HL-60 (cell line): ENCODE measurements around the gene MYO5B.

Experiments
- DNase-seq, 2 experiments: peaks; one replicate each; pipeline ENCODE4 v3.0.0-alpha.2; 2010 to 2020; ENCODE audit warnings: low read depth in 1 of 2, low spot score in 1 of 2
- H3K27ac ChIP-seq: fragments of 250-450 bp; sonication (Bioruptor Pico); replicated peaks from 2 replicates; pipeline ENCODE4 v1.5.1; 2020; ENCODE audit warnings: mild to moderate bottlenecking, moderate library complexity
- H3K27me3 ChIP-seq: fragments of 250-450 bp; sonication (Bioruptor Pico); 2 replicates; pipeline ENCODE4 v1.5.1; 2021; ENCODE audit warnings: mild to moderate bottlenecking, moderate library complexity; ENCODE audit not compliant: insufficient read depth, poor library complexity, severe bottlenecking
- H3K4me3 ChIP-seq: replicated peaks from 2 replicates; pipeline ENCODE4 v1.5.1; 2011; ENCODE audit warnings: mild to moderate bottlenecking, control low read depth, low read length; ENCODE audit not compliant: insufficient read depth
- GABPA ChIP-seq: IDR thresholded peaks from 2 replicates; pipeline ENCODE4 v1.6.1; 2012; ENCODE audit warnings: low read depth
- POLR2AphosphoS5 ChIP-seq: IDR thresholded peaks from 2 replicates; pipeline ENCODE4 v1.6.1; 2012; ENCODE audit warnings: low read depth
- SPI1 ChIP-seq: IDR thresholded peaks from 2 replicates; pipeline ENCODE4 v1.6.1; 2012; ENCODE audit warnings: low read depth, mild to moderate bottlenecking, borderline replicate concordance
- TF ChIP-seq, protein P1 (sequence below): IDR thresholded peaks from one replicate; pipeline ENCODE4 v1.5.1; 2011; ENCODE audit warnings: low read length, control low read depth, inconsistent platforms; ENCODE audit not compliant: insufficient read depth
- TF ChIP-seq, protein P2 (sequence below): IDR thresholded peaks from 2 replicates; pipeline ENCODE4 v1.6.1; 2012; ENCODE audit warnings: low read depth; ENCODE audit not compliant: insufficient replicate concordance

The MYO5B gene

DNA sequence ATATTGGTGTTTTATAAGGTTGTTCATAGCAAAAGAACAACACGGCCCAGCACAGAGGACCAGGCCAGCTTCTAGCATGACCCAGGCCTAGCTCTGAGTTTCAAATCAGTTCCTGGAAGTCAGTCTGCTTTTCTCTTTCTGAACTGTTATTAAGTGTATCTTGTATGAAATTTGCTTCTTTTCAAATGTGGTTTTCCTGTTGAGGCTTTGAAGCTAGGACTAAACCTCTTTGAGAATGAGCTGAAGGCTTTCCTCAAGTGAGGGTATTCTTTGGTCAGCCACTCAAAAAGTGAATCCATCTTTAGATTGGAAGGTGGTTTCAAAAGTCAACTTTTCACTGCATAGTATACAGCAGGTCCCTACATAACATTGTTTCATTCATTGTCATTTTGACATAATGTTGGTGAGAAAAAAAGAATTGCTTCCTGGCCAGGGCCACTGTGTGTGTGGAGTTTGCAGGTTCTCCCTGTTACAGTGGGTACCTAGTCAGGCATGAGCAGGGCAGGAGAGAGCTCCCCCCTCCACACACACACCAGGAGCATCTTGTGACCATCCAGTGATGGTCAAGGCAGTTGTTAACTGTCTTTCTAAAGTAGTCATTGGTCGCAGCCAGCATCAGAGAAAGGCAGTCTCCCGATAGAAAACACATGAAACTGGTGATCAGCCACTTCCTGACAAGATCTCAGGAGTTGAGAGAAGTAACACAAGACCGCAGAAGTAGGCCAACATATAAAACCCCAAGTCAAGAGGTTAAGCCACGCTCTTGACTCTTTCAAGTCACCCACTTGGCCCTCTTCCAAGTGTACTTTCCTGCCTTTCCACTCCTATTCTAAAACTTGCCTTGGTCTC is 374.9 kb downstream of the MYO5B start:
- Histone ChIP-seq H3K4me3 (no peak overlapping the region), H3K27ac (no peak overlapping the region), H3K27me3 (peaks cover 16% of the 10 kb centered on the region)
- no peak for DNase-seq
- TF ChIP-seq, protein P1, sequence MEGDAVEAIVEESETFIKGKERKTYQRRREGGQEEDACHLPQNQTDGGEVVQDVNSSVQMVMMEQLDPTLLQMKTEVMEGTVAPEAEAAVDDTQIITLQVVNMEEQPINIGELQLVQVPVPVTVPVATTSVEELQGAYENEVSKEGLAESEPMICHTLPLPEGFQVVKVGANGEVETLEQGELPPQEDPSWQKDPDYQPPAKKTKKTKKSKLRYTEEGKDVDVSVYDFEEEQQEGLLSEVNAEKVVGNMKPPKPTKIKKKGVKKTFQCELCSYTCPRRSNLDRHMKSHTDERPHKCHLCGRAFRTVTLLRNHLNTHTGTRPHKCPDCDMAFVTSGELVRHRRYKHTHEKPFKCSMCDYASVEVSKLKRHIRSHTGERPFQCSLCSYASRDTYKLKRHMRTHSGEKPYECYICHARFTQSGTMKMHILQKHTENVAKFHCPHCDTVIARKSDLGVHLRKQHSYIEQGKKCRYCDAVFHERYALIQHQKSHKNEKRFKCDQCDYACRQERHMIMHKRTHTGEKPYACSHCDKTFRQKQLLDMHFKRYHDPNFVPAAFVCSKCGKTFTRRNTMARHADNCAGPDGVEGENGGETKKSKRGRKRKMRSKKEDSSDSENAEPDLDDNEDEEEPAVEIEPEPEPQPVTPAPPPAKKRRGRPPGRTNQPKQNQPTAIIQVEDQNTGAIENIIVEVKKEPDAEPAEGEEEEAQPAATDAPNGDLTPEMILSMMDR: no peak
- TF ChIP-seq, protein P2, sequence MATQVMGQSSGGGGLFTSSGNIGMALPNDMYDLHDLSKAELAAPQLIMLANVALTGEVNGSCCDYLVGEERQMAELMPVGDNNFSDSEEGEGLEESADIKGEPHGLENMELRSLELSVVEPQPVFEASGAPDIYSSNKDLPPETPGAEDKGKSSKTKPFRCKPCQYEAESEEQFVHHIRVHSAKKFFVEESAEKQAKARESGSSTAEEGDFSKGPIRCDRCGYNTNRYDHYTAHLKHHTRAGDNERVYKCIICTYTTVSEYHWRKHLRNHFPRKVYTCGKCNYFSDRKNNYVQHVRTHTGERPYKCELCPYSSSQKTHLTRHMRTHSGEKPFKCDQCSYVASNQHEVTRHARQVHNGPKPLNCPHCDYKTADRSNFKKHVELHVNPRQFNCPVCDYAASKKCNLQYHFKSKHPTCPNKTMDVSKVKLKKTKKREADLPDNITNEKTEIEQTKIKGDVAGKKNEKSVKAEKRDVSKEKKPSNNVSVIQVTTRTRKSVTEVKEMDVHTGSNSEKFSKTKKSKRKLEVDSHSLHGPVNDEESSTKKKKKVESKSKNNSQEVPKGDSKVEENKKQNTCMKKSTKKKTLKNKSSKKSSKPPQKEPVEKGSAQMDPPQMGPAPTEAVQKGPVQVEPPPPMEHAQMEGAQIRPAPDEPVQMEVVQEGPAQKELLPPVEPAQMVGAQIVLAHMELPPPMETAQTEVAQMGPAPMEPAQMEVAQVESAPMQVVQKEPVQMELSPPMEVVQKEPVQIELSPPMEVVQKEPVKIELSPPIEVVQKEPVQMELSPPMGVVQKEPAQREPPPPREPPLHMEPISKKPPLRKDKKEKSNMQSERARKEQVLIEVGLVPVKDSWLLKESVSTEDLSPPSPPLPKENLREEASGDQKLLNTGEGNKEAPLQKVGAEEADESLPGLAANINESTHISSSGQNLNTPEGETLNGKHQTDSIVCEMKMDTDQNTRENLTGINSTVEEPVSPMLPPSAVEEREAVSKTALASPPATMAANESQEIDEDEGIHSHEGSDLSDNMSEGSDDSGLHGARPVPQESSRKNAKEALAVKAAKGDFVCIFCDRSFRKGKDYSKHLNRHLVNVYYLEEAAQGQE: no peak
- TF ChIP-seq SPI1 (no peak), POLR2AphosphoS5 (no peak), GABPA (no peak)

DNA sequence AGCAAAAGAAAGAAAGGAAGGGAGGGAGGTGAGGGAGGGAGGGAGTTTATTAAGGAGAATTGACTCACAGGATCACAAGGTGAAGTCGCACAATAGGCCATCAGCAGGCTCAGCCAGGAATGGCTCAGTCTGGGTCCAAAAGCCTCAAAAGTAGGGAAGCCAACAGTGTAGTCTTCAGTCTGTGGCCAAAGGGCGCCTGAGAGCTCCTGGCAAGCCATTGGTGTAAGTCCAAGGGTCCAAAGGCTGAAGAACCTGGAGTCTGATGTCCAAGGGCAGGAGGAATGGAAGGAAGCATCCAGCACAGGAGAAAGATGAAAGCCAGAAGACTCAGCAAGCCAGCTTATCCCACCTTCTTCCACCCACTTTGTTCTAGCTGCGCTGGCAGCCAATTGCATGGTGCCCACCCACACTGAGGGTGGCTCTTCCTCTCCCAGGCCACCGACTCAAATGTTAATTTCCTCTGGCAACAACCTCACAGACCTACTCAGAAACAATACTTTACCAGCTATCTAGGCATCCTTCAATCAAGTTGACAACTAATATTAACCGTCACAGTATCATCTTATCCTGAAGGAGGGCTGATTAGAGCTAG is 375.8 kb downstream of the MYO5B start:
- TF ChIP-seq SPI1 (no peak), POLR2AphosphoS5 (no peak), GABPA (no peak)
- TF ChIP-seq, protein P1: no peak
- TF ChIP-seq, protein P2: no peak
- Histone ChIP-seq H3K4me3 (no peak overlapping the region), H3K27me3 (peaks cover 22% of the 10 kb centered on the region), H3K27ac (no peak overlapping the region)
- no peak for DNase-seq

DNA sequence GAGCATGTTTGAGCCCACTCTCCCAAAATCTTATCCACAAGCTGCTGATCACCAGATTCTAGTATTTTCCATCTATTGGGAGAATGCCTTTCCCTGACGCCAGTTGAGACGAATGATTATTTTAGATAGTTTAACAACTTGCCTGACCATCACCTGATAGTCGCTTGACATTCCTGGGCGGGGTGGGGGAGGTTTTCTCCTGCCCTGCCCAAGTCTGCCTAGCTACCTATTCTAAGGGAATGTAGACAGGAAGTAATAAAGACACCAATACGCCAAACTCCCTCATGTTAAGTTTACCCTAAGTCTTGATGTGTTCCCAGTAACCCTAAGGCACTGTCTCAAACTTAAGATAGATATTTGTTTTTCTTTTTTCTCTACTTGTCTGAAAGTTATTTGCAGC is 377.0 kb downstream of the MYO5B start:
- TF ChIP-seq POLR2AphosphoS5: no peak
- no peak for TF ChIP-seq GABPA
- no peak for TF ChIP-seq SPI1
- TF ChIP-seq, protein P1: no peak
- TF ChIP-seq, protein P2: no peak
- no peak overlapping the region for H3K27ac ChIP-seq
- H3K4me3 ChIP-seq: no peak overlapping the region
- DNase-seq: no peak
- peaks cover 25% of the 10 kb centered on the region for H3K27me3 ChIP-seq
